ENCODE data around the gene BLVRB. TPM values are rescaled to one million over a fixed set of nuclear protein-coding genes. Genes with fewer than 3 reads are reported as not detected.
A peak's percentile ranks its signal among the peaks of the same experiment; 100 is the strongest.

BLVRB gene
- total RNA-seq, 4 donors from 2014 or later, result 159 to 223 (median 194) TPM

- Histone ChIP-seq H3K9me3 (no peaks in the 10 kb centered on the region), H3K4me1 (peaks cover 26 to 43% (median 39%) of the 10 kb centered on the region in 4 donors), H3K27ac (replicated peaks in 1 of 4) (peak within 1 kb of the TSS; percentile 90 to 99 (median 98)), H3K4me3 (peak within 1 kb of the TSS; percentile 65 to 100 (median 82)), H3K36me3 (peaks cover 17 to 52% (median 47%) of the 10 kb centered on the region in 4 donors), H3K27me3 (no peaks in the 10 kb centered on the region)
- TF ChIP-seq POLR2A (IDR thresholded peaks at IDR 0.05; ENCODE audit: low read depth), result peak; percentile 98
- TF ChIP-seq EP300 (IDR thresholded peaks at IDR 0.05), result no peak
- peak; percentile 98 to 99 for TF ChIP-seq POLR2AphosphoS5 (IDR thresholded peaks at IDR 0.05)
- intact Hi-C loops (cut with DNase I), result loop anchor here (1.0 kb wide), 1 partner anchor 23 kb away; no protein-coding TSS in a partner anchor
- peak; percentile 99 for DNase-seq (ENCODE audit: extremely low spot score)
- WGBS, result 3% methylated on average over 10 of the region's 72 CpGs
These were observed 21.3 kb downstream of the BLVRB start, which contains the start of gene SERTAD3 for GRCh38 chr19:40444000-40444824. Gene SERTAD3, minus strand, starts transcription at chr19:40444335. Its CDS starts 2,255 bp downstream, at chr19:40442080.

- Histone ChIP-seq H3K27me3 (no peaks in the 10 kb centered on the region), H3K9me3 (no peaks in the 10 kb centered on the region), H3K4me1 (peaks cover 26 to 47% (median 39%) of the 10 kb centered on the region in 4 donors), H3K27ac (replicated peaks in 1 of 4) (peak overlapping the region; percentile 90 to 99 (median 98)), H3K36me3 (peaks cover 13 to 44% (median 38%) of the 10 kb centered on the region in 4 donors), H3K4me3 (peak overlapping the region; percentile 65 to 100 (median 82))
- TF ChIP-seq EP300 (IDR thresholded peaks at IDR 0.05) (peak; percentile 65), CTCF (IDR thresholded peaks at IDR 0.05) (no peak), POLR2AphosphoS5 (IDR thresholded peaks at IDR 0.05) (peak; percentile 91 to 99), POLR2A (IDR thresholded peaks at IDR 0.05; ENCODE audit: low read depth) (peak; percentile 56)
- under 1% methylated on average over 31 of the region's 52 CpGs for WGBS
- intact Hi-C loops (cut with DNase I), result no loop called here
- DNase-seq (ENCODE audit: extremely low spot score), result peak; percentile 100
These were observed 22.2 kb downstream of the BLVRB start for GRCh38 chr19:40443131-40443999.

- H3K36me3 ChIP-seq, result peaks cover 9 to 36% (median 30%) of the 10 kb centered on the region in 4 donors
- WGBS, result 14% methylated on average over 20 of the region's 22 CpGs
- peaks cover 26 to 47% (median 39%) of the 10 kb centered on the region in 4 donors for H3K4me1 ChIP-seq
- peak overlapping the region; percentile 65 to 100 (median 82) for H3K4me3 ChIP-seq
- no peak for DNase-seq (ENCODE audit: extremely low spot score)
- no peaks in the 10 kb centered on the region for H3K27me3 ChIP-seq
- intact Hi-C loops (cut with DNase I), result no loop called here
- H3K27ac ChIP-seq (replicated peaks in 1 of 4), result peak overlapping the region; percentile 90 to 99 (median 98)
- TF ChIP-seq EP300 (IDR thresholded peaks at IDR 0.05), result no peak
- TF ChIP-seq POLR2AphosphoS5 (IDR thresholded peaks at IDR 0.05), result no peak
- TF ChIP-seq POLR2A (IDR thresholded peaks at IDR 0.05; ENCODE audit: low read depth), result no peak
- TF ChIP-seq CTCF (IDR thresholded peaks at IDR 0.05), result no peak
- H3K9me3 ChIP-seq, result no peaks in the 10 kb centered on the region
These were observed 23.0 kb downstream of the BLVRB start for GRCh38 chr19:40442328-40443130.

GRCh38 chr19:40441719-40442253, 23.8 kb downstream of the BLVRB start:
- no peak for DNase-seq (ENCODE audit: extremely low spot score)
- Histone ChIP-seq H3K27ac (replicated peaks in 1 of 4) (peak overlapping the region; percentile 90 to 99 (median 98)), H3K36me3 (peaks cover 9 to 28% (median 23%) of the 10 kb centered on the region in 4 donors), H3K9me3 (no peaks in the 10 kb centered on the region), H3K4me1 (peaks cover 26 to 47% (median 39%) of the 10 kb centered on the region in 4 donors), H3K27me3 (no peaks in the 10 kb centered on the region), H3K4me3 (peak overlapping the region in 3 of 4 donors; percentile 7 to 100 (median 99))
- 56% methylated on average over 8 of the region's 11 CpGs for WGBS
- intact Hi-C loops (cut with DNase I), result no loop called here
- TF ChIP-seq CTCF (IDR thresholded peaks at IDR 0.05), result no peak
- TF ChIP-seq POLR2AphosphoS5 (IDR thresholded peaks at IDR 0.05), result no peak
- TF ChIP-seq POLR2A (IDR thresholded peaks at IDR 0.05; ENCODE audit: low read depth), result no peak
- no peak for TF ChIP-seq EP300 (IDR thresholded peaks at IDR 0.05)

Data from esophagus muscularis mucosa (tissue), 4 donors.